ENCODE results near the gene NAALADL2.

DNA sequence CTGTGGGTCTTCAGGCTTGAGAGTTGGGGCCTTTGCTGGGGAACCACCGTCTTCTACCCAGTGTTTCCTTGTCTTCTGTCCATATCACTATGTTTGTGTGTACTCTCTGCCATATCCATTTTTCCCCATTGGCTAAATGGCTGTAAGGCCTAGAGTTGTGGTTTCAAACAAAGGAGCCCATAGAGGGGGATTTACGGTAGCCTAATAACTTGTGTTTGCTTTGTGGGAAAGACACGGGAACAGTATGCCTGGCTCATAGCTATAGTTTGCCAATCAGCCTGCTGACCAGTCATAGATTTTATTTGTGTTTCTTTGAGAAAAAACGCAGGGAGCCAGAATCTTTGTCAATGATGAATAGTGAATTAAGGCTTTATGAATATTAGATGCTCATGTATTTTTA is 554.8 kb downstream of the NAALADL2 start:
- no peak for TF ChIP-seq EZH2 (IDR thresholded peaks at IDR 0.05; ENCODE audit: low read length, unreplicated experiment)
- TF ChIP-seq, protein P1, sequence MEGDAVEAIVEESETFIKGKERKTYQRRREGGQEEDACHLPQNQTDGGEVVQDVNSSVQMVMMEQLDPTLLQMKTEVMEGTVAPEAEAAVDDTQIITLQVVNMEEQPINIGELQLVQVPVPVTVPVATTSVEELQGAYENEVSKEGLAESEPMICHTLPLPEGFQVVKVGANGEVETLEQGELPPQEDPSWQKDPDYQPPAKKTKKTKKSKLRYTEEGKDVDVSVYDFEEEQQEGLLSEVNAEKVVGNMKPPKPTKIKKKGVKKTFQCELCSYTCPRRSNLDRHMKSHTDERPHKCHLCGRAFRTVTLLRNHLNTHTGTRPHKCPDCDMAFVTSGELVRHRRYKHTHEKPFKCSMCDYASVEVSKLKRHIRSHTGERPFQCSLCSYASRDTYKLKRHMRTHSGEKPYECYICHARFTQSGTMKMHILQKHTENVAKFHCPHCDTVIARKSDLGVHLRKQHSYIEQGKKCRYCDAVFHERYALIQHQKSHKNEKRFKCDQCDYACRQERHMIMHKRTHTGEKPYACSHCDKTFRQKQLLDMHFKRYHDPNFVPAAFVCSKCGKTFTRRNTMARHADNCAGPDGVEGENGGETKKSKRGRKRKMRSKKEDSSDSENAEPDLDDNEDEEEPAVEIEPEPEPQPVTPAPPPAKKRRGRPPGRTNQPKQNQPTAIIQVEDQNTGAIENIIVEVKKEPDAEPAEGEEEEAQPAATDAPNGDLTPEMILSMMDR (conservative IDR thresholded peaks at IDR 0.05; ENCODE audit: low read depth, low read length), result no peak
